ENCODE measurements around the gene KIF26B. TPM values are rescaled to one million over a fixed set of nuclear protein-coding genes. Genes with fewer than 3 reads are reported as not detected.
"Not testable (repeated sequence)": the region's sequence is repeated elsewhere in the genome, so short reads cannot be mapped to it uniquely, and the experiment has no call there.

Gene KIF26B
- total and polyA plus RNA-seq, 8 donors, result 0.27 to 4.5 (median 0.63) TPM

GRCh38 chr1:245353411-245353810 lies 198.6 kb downstream of the KIF26B start:
- H3K9me3 ChIP-seq, result no peaks in the 10 kb centered on the region
- 71 to 85% methylated on average over 7 of the region's 7 CpGs for WGBS, 2 donors
- no peak for ATAC-seq
- no peak for DNase-seq
- TF ChIP-seq CTCF (IDR thresholded peaks at IDR 0.05), result no peak
- H3K4me3 ChIP-seq, result no peak overlapping the region
- intact Hi-C loops (cut with DNase I), result no loop called here
- no peak for FAIRE-seq
- no peaks in the 10 kb centered on the region for H3K36me3 ChIP-seq
- H3K27me3 ChIP-seq, result no peaks in the 10 kb centered on the region
- no peak overlapping the region for H3K27ac ChIP-seq
- H3K4me1 ChIP-seq, result no peaks in the 10 kb centered on the region

GRCh38 chr1:245353915-245354775 lies 199.4 kb downstream of the KIF26B start:
- Histone ChIP-seq H3K27ac (no peak overlapping the region), H3K4me1 (no peaks in the 10 kb centered on the region), H3K9me3 (no peaks in the 10 kb centered on the region), H3K36me3 (no peaks in the 10 kb centered on the region), H3K4me3 (no peak overlapping the region), H3K27me3 (no peaks in the 10 kb centered on the region)
- intact Hi-C loops (cut with DNase I), result no loop called here
- TF ChIP-seq CTCF (IDR thresholded peaks at IDR 0.05), result no peak
- ATAC-seq (no peak), DNase-seq (no peak), FAIRE-seq (no peak)
- 80 to 89% methylated on average over 19 of the region's 19 CpGs for WGBS, 2 donors

- H3K4me1 ChIP-seq; H3K27ac ChIP-seq; H3K27me3 ChIP-seq; ATAC-seq; H3K36me3 ChIP-seq; H3K4me3 ChIP-seq; H3K9me3 ChIP-seq; FAIRE-seq; intact Hi-C loops (cut with DNase I); DNase-seq: not testable (repeated sequence)
- 86% methylated on average over 14 of the region's 14 CpGs for WGBS, 2 donors
These were observed 201.3 kb downstream of the KIF26B start for GRCh38 chr1:245355851-245356630.

GRCh38 chr1:245356891-245357585 lies 202.3 kb downstream of the KIF26B start:
- DNase-seq (no peak), ATAC-seq (no peak), FAIRE-seq (no peak)
- H3K27me3 ChIP-seq, result no peaks in the 10 kb centered on the region
- intact Hi-C loops (cut with DNase I), result no loop called here
- H3K27ac ChIP-seq, result no peak overlapping the region
- WGBS, 2 donors, result 71 to 78% methylated on average over 10 of the region's 10 CpGs
- no peaks in the 10 kb centered on the region for H3K4me1 ChIP-seq
- H3K9me3 ChIP-seq, result no peaks in the 10 kb centered on the region
- TF ChIP-seq CTCF (IDR thresholded peaks at IDR 0.05), result no peak
- no peaks in the 10 kb centered on the region for H3K36me3 ChIP-seq
- H3K4me3 ChIP-seq, result no peak overlapping the region

GRCh38 chr1:245359101-245359680 lies 204.4 kb downstream of the KIF26B start:
- FAIRE-seq; H3K4me1 ChIP-seq; H3K9me3 ChIP-seq; DNase-seq; H3K36me3 ChIP-seq; H3K4me3 ChIP-seq; H3K27me3 ChIP-seq; ATAC-seq; H3K27ac ChIP-seq; intact Hi-C loops (cut with DNase I): not testable (repeated sequence)
- 82 to 92% methylated on average over 12 of the region's 12 CpGs for WGBS, 2 donors

Data from pancreas (tissue), 10 donors.